ENCODE data around the gene GIPC2. TPM values are rescaled to one million over a fixed set of nuclear protein-coding genes. Genes with fewer than 3 reads are reported as not detected.
A peak's percentile ranks its signal among the peaks of the same experiment; 100 is the strongest.

The GIPC2 gene
- total and polyA plus RNA-seq, 12 donors = 10.6 to 53.4 (median 32.5) TPM

GRCh38 chr1:78035121-78035520 is 10.6 kb upstream of the GIPC2 start:
- H3K36me3 ChIP-seq (replicated peaks in 1 of 2) = no peaks in the 10 kb centered on the region
- TF ChIP-seq CTCF (IDR thresholded peaks at IDR 0.05) (no peak), POLR2A (IDR thresholded peaks at IDR 0.05) (no peak)
- intact Hi-C loops (cut with DNase I) = no loop called here
- H3K4me3 ChIP-seq = no peak overlapping the region
- no peak overlapping the region for H3K27ac ChIP-seq
- peaks cover 5 to 29% of the 10 kb centered on the region in 2 donors for H3K4me1 ChIP-seq (replicated peaks in 1 of 2)
- no peaks in the 10 kb centered on the region for H3K9me3 ChIP-seq (replicated peaks in 1 of 3)
- H3K27me3 ChIP-seq = no peaks in the 10 kb centered on the region
- DNase-seq = no peak
- WGBS, 4 donors = 92 to 100% (median 94%) methylated on average over 2 of the region's 2 CpGs

- intact Hi-C loops (cut with DNase I) = no loop called here
- TF ChIP-seq POLR2A (IDR thresholded peaks at IDR 0.05) = no peak
- no peak for TF ChIP-seq CTCF (IDR thresholded peaks at IDR 0.05)
- 75 to 78% (median 78%) methylated on average over 5 of the region's 5 CpGs for WGBS, 4 donors
Observed at GRCh38 chr1:78036450-78036849, 9.3 kb upstream of the GIPC2 start.

GRCh38 chr1:78038071-78038470 is 7.7 kb upstream of the GIPC2 start:
- H3K4me1 ChIP-seq (replicated peaks in 1 of 2) = peaks cover 5 to 33% of the 10 kb centered on the region in 2 donors
- DNase-seq = no peak
- WGBS, 4 donors = 54 to 73% (median 68%) methylated on average over 2 of the region's 2 CpGs
- no peaks in the 10 kb centered on the region for H3K36me3 ChIP-seq (replicated peaks in 1 of 2)
- intact Hi-C loops (cut with DNase I) = no loop called here
- TF ChIP-seq CTCF (IDR thresholded peaks at IDR 0.05) = no peak
- no peak for TF ChIP-seq POLR2A (IDR thresholded peaks at IDR 0.05)
- H3K9me3 ChIP-seq (replicated peaks in 1 of 3) = no peaks in the 10 kb centered on the region
- peak overlapping the region in 2 of 5 donors; percentile 26 to 50 for H3K27ac ChIP-seq
- H3K4me3 ChIP-seq = no peak overlapping the region
- H3K27me3 ChIP-seq = no peaks in the 10 kb centered on the region

More at GRCh38 chr1:78036450-78036849, 9.3 kb upstream of the GIPC2 start:
- Histone ChIP-seq H3K4me3 (no peak overlapping the region), H3K9me3 (replicated peaks in 1 of 3) (no peaks in the 10 kb centered on the region), H3K4me1 (replicated peaks in 1 of 2) (peaks cover 5 to 33% of the 10 kb centered on the region in 2 donors), H3K36me3 (replicated peaks in 1 of 2) (no peaks in the 10 kb centered on the region), H3K27me3 (no peaks in the 10 kb centered on the region), H3K27ac (no peak overlapping the region)
- DNase-seq = no peak

GRCh38 chr1:78038491-78038939 is 7.3 kb upstream of the GIPC2 start:
- no peak for DNase-seq
- H3K36me3 ChIP-seq (replicated peaks in 1 of 2) = no peaks in the 10 kb centered on the region
- no peak overlapping the region for H3K4me3 ChIP-seq
- H3K4me1 ChIP-seq (replicated peaks in 1 of 2) = peaks cover 5 to 31% of the 10 kb centered on the region in 2 donors
- TF ChIP-seq POLR2A (IDR thresholded peaks at IDR 0.05) (no peak), CTCF (IDR thresholded peaks at IDR 0.05) (no peak)
- no peaks in the 10 kb centered on the region for H3K9me3 ChIP-seq (replicated peaks in 1 of 3)
- intact Hi-C loops (cut with DNase I) = no loop called here
- H3K27me3 ChIP-seq = no peaks in the 10 kb centered on the region
- peak overlapping the region in 2 of 5 donors; percentile 26 to 50 for H3K27ac ChIP-seq

All from adrenal gland (tissue), 12 donors.